KBM-7 (cell line): ENCODE measurements around the gene STAG3.
A peak's percentile ranks its signal among the peaks of the same experiment; 100 is the strongest.

Experiments used
- DNase-seq: peaks from one replicate; pipeline ENCODE4 v3.0.0-alpha.2; 2015
- in situ Hi-C: fragments of 300-500 bp; cut with MboI; formaldehyde crosslinking; loops from 2 replicates; pipeline ENCODE4 v1.14.3; 2020; ENCODE audit warnings: low sequenced_read_pairs, low pct_unique_long_range_greater_than_20kb, mixed read lengths

Gene STAG3

DNA sequence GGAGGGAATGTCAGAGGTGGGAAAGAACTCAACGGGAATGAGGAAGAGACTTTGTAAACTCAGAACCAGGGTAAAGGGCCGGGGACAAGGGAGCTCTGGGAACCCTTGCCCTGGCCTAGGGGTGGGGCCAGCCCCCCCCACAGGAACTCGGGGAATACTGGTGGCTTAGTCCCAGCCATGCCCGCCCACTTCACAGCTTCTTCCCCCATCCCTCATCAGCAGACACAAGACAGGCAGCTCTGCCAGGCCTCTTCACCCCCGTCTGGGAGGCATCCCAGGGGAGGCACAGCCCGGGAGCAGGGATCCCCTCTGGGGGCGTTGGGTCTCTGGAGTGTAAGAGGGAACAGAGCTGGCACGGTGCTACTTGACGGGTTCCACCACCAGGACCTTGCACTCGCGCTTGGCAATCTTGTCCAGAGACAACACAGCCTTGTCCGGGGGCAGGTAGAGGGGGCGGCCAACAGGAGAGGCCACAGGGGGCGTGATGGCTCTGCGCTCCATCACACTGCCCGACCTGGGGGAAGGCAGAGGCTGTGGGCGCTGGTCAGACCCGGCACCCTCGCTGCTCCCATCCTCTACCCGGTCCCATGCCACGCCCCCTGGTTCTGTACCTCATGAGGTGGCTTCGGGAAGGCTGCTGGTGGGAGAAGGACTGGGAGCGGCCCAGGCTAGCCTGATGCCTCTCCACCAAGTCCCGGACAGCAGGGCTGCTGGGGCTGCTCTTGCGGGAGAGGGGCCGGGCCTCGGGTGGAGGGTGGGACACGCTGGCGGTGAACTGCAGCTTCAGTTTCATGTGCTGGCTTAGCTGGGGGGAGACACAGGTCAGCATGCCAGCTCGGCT is 22.8 kb upstream of the STAG3 start:
- in situ Hi-C loops: no loop called here
- no peak for DNase-seq

DNA sequence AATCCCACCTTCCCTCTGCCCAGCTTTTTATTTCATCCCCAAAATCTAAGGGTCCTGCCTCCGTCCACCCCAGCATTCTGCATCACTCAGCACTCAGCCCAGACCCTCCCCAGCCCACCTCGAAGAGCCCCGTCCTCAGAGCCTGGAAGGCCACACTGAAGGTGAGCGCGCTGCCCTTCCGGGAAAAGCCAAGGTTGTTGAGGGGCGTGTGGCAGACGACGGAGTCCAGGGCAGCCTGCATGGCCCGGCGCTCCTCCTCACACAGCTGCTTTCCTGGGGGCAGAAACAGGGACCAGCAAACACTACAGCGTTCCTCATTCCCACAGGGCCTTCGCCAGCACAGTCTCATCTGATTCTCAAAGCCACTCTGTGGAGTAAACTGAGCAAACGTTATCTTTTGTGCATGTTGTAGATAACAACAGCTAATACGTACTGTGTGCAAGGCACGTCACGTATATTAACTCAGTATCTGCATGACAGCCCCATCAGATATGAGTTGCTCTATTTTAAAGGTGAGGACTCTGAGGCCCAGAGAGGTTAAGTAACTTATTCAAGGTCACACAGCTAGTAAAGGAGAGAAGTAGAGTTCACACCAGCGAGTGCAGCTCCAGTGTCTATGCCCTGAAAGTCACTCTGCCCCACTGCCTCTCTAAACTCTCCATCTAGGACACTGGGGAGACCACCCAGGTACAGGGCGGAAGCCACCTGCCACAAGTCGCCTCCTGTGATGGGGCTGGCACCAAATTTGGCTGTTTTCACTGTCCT is 22.0 kb upstream of the STAG3 start:
- no peak for DNase-seq
- in situ Hi-C loops: no loop called here

DNA sequence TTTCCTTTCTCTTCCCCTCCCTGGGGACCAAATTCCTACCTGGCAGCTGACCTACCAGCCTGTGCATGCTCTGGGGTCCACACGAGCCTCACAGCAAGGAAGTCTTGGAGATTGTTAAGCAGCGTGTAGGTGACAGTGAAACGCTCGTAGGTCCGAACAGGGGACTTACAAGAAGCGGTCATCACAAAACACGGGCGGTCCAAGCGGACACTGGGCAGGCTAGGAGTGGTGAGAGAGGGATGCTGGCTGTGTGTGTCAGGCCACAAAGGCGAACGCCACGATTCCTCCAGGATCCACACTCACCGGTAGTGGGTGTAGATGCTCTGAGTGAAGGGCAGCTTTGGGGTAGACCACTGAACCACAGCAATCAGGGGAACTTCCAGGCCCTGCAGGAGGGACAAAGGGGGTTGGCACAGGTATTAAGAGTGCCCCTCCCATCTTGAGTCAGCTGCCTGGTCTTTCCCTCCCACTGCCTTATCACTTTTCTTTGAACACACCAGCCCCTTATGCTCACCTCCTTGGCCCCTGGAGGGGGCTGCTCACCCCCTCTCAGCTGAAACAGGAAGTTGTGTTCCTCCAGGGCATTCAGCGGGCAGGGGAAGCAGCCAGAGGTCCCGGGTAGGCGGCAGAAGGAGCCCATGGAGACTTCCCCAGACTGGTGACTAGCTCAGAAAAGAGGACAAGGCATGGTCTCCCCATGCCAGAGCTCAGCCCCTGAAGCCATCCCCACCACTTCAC is 21.2 kb upstream of the STAG3 start:
- DNase-seq: peak; percentile 72
- in situ Hi-C loops: no loop called here

DNA sequence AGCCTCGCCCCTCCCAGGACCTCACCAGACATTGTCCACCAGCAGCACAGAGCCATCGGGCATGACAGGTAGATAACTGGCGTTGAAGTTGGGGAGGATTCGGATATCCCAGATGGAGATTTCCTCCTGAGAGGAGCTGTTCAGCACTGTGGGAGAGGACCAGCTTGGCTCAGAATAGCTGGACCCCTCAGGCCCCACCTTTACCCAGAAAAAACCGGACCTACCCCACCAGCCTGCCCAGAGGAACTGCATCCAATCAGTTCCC is 20.7 kb upstream of the STAG3 start:
- in situ Hi-C loops: no loop called here
- no peak for DNase-seq

DNA sequence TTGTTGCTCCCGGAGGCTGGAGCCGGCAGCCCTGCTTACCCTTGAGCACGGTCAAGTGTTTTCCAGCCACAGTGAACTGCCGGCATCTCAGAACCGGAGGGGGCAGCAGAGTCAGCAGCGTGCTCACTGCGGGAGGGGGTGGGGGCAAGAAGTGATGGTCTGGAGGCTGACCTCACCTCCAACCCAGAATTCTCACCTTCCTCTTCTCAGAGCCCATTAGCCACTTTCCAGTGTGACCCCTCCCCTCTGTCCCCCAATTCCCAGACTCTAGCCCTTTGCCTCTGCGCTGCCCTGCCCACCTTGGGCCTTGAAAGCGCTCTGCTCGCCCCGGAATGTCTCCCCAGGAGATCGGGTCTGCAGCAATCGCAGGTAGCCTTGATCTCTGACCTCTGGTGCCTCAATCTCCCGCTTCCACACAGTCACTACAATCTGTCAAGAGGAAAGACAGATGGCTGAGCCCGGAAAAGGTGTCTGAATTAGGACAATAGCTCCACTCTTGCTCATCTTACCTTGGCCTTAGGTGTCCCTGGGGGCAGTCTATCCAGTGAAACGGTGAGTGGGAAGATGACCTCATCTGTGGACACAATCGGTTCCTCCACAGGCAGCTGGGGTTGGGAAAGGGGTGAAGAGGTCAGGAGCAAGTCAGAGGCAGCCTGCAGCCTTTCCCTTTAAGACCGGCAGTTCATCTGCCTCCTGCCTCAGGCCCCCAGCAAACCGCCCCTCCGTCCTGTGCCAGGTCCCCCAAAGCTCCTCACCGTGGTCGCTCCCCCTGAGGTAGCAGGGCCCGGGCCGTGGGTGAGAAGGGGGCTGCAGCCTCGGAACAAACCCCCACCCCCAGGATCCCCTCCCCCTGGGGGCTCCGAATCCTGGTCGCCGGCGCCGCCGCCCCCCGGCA is 20.1 kb upstream of the STAG3 start:
- in situ Hi-C loops: no loop called here
- DNase-seq: no peak

DNA sequence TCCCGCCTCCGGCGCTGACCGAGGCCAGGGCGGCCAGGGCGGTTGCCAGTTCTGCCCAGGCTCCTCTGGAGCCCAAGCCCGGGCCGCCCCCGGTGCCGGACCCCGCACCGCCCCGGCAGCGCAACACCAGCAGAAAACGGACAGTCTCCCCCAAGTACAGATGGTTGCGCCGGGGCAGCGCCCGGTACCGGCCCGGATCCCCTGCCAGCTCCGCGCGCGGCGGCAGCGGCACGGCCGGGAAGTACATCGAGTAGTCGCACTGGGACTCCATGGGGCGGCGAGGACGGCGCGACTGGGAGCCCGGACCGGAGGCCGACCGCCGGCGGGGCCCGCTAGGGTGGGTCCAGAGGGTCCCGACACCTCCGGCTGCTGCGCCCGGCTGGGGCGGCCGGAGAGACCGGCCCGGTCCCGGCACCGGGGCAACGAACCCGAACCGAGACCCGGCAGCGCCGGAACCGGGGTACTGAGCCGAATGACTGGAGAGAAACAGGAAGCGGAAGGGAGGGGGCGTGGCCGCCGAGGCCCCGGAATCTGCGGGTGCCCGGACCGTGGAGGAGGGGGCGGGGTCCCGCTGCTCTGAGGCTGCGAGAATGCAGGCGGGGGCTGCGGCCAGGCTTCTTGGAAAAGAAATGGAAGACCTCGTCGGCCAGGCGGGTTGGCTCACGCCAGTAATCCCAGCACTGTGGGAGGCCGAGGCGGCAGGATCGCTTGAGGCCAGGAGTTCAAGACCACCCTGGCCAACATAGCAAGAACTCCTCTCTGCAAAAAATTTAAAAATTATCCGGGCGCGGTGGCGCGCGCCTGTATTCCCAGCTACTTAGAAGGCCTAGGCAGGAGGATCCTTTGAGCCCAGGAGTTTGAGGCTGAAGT is 19.3 kb upstream of the STAG3 start, which contains the start of gene TRAPPC14:
TRAPPC14 (minus strand) TSS at position 495 of the 870 bp plus-strand sequence; CDS start at position 271, 224 bp downstream.
- in situ Hi-C loops: no loop called here
- DNase-seq: peak; percentile 95

DNA sequence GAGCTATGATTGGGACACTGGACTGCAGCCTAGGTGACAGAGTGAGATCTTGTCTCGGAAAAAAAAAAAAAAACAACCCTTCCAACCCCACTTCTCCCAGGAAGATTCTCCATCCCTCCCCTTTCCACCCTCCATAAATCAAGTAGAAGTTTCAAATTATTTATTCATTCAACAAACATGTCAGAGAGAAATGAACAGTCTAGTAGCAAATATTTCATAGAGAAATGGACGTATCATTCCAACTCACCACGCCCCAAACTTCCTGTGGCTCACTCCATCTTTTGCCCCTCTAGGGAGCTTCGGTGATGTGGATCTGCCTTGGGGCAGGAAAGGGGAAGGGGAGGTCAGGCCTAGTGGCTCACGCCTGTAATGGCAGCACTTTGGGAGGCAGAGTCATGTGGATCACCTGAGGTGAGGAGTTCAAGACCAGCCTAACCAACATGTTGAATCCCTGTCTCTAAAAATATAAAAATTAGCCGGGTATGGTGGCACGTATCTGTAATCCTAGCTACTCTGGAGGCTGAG is 18.6 kb upstream of the STAG3 start:
- DNase-seq: no peak
- in situ Hi-C loops: no loop called here

DNA sequence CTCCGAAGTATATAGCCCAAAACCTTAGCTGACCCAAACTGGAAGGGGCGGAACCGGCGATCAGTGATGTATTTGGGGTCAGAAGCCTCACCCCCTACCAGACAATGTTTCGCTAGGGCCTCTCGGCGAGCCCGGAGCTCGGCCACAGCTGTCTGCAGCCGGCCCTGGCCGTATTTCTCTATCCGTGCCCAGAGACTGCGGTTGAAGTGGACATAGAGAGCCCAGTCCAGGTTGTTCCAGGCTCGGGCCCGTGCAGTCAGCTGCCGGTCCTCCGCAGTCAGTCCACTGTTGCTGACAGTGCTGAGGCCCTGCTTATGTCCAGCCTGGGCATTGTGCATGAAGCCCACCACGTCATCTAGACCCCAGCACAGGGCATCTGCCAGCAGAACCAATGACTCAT is 17.7 kb upstream of the STAG3 start:
- DNase-seq: no peak
- in situ Hi-C loops: no loop called here

DNA sequence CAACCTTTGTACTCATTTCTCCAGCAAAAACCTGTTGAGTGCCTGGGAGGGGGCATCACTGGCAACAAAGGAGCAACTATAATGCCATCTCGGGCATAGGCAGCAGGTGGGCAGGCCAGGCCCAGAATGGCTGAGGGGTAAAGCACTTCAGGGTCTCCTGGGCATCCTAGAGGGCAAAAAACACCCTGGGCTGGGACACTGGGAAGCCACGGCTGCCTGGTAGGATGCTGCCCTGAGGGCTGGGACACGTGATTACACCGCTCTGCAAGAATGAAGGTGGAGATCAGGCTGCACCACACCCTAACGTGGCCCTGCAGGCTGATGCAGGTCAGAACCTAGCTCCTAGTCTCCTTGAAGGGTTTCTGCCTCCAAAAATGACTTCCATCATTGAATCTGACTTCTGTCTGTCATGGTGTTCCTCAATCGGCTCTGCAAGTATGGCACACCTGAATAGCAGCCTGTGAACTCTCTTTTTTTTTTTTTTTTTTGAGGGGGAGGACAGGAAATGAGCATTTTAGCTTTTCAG is 14.6 kb upstream of the STAG3 start:
- no peak for DNase-seq
- in situ Hi-C loops: no loop called here

DNA sequence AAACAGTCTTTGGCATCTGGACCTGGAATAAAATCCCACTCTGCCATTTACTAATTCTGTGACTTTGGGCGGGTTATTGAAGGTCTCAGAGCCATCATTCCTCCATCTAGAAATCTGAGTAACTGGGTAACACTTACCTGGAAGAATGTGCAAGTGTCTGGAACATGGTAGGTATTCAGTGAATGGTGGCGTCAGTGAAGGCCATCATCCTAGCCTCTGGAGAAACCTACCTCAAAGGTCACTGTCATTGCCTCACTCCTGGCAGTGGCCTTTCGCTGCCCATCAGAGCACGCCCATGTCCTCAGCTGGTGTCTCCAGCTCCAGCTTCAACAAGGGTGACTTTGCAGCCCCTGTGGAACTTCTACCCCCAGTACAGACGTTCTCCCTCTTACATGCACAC is 13.8 kb upstream of the STAG3 start:
- DNase-seq: no peak
- in situ Hi-C loops: no loop called here

DNA sequence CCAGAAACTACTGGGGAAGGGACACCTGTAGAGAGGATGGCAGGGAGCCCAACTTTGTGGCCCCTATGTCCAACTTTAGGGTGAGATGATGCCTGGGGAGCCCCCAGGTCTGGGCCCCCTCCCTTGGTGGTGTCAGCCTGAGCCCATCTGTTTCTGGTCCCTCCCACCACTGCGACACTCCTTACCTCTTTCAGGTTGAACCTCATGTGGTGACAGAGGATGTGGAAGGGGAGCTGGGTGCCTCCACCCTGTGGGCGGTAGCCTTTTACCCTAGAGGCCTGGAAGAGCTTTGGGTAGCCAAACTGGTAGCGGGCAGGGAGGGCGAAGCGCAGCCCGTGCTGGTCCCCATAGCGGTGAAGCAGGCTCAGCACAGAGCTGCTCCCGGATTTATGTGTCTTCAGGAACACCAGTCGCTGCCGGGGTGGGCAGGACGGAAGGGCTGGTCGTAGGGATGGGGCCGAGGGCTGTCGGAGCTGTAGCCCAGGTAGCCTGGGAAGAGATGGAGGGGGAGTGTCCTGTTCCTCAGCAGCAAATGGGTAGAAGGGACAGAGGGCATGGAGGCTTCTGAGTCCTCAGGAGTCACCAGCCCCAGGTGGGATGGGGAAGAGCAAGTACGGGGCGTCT is 11.3 kb upstream of the STAG3 start:
- in situ Hi-C loops: no loop called here
- no peak for DNase-seq

DNA sequence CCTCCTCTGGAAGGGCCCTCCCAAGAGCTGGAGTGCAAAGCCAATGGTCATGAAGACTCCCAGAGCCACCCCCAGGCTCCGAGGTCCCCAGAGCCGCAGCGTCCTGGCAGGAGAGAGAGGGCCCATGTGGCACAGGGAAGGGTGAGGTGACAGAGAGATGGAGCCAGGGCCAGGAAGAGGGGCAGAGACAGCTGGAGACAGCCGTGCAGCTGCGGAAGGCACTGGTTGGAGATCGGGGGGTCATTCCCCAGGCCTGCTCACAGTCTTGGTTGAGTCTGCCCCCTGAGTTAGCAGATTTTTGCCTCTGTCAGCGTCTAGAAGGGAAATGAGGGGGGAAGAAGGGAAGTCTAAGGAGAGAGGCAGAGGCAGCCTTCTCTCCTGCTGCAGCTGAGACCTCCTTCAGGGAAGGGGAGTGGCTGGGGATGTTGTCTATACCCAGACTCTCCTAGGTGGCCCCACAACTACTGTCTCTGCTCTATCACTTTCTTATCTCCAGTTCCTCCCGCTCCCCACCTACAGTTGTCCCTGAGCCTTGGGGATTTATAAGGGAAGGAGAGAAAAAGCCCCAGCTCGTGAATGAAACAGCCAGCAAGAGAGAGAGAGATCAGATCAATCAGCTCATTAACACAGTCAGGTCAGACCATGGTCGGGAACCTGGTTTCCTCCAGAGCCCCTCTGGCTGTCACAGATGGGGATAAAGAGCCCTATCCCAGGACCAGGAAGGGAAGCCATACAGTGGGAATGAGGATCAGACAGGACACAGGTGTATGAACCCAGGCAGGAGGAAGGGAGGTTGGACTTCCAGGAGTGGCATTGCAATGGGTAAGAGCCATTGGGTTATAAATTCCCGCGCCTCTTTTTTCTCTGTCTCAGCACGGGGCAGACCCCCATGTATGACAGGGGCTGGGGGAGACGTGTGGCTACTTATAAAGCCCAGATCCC is 10.5 kb upstream of the STAG3 start:
- DNase-seq: no peak
- in situ Hi-C loops: no loop called here

DNA sequence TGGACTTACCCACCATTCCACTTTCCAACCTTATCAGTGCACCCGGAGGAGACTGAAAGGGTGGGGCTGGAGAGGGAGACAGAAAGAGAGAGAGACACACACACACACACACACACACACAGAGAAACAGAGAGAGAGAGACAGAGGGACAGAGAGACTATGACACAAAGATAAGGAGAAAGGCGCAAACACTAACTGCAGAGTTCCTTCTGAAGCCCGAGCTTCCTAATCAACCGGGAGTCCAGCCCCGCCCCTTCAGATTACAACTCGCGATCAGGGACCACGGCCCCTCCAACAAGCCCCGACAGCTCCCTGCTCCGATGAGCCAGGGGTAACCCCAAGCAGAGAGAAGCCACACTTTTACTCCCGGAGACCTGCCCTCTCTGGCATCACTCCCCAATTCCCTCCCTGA is 9.8 kb upstream of the STAG3 start:
- DNase-seq: no peak
- in situ Hi-C loops: no loop called here

DNA sequence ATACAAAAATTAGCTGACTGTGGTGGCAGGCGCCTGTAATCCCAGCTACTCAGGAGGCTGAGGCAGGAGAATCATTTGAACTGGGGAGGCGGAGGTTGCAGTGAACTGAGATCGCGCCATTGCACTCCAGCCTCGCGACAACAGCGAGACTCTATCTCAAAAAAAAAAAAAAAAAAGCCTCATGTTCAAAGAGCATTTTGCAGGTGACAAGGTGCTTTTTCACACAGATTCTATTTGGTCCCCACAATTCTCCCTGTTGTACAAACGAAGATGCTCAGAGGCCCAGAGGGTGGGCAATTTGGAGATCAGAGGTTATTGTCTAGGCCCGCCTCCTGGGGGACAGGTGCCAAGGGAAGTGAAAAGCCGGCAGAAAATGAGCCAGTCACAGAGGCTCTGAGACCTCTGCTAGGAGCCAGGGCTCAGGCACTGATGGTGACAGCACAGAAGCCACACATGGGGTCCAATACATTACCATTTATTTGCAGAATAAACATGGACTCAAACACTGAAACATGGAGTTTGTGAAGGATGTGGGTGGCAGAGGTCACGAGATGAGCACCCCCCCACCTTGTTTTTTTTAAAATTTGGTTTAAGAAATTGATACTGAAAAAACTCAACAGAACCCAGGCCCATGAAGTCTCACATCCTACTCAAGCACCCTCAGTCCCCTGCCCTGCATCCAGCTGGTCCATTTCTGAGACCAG is 8.4 kb upstream of the STAG3 start:
- in situ Hi-C loops: no loop called here
- DNase-seq: no peak

DNA sequence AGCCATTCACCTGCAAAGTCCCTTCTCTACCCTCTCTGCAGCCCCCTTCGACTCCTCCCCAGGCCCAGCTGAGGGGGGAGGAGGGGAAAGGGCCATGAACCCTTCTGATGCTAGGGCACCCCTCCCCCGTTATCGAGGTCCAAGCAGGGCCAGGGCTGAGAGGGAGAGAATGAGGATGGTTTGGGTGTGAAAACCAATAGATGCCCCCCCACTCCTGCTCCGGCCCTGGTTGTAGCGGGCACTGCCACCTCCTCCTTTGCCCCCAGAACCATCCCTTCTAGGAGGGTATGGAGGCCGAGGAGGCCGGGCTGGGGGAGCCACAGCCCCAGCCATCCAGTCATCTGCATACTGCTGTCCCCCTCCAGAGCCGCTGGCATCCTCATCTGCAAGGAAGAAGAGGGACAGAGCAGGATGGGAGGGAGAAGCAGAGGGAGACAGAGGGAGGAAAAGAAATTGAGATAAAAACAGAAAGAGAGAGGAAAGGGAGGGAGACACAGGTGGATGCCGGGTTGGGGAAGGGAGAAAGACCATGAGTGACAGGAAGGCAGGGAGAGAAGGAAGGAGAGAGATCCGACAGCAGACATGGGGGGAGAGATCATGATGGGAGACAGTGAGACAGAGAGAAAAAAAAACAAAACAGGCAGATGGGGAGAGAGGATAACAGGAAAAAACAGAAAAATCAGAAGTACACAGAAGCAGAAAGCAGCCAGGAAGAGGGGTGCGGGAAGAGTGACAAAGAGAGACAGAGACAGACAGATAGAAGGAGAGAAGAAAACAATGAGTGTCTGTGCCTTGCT is 7.4 kb upstream of the STAG3 start:
- DNase-seq: no peak
- in situ Hi-C loops: no loop called here
